Measurements from ENCODE around the gene TAF1B. TPM values are rescaled to one million over a fixed set of nuclear protein-coding genes. Genes with fewer than 3 reads are reported as not detected.

Gene TAF1B
- total RNA-seq, 1 experiment from 2014 or later: 35.2 TPM

GRCh38 chr2:9971890-9972289 lies 128.6 kb downstream of the TAF1B start:
- H3K36me3 ChIP-seq (ENCODE audit: control insufficient read depth, insufficient read depth, low read length): no peaks in the 10 kb centered on the region
- no peaks in the 10 kb centered on the region for H3K27me3 ChIP-seq (ENCODE audit: control insufficient read depth, insufficient read depth, low read length)
- H3K9me3 ChIP-seq (ENCODE audit: control insufficient read depth, insufficient read depth, low read depth, low read length): no peaks in the 10 kb centered on the region
- H3K4me1 ChIP-seq (ENCODE audit: control insufficient read depth, insufficient read depth, low read length): peaks cover 35% of the 10 kb centered on the region
- BruUV-seq (replicated peaks): no TSS peak
- DNase-seq (ENCODE audit: low read depth, low spot score) (no peak), ATAC-seq (no peak)
- in situ Hi-C loops (cut with HindIII; ENCODE audit: low pct_unique_long_range_greater_than_20kb, low sequenced_read_pairs) (no loop called here), intact Hi-C loops (cut with micrococcal nuclease; ENCODE audit: unreplicated experiment) (no loop called here)
- POLR2A ChIA-PET: interaction anchor here (0.6 kb wide), 1 partner anchor 108 kb away, joined by 5 read pairs; no protein-coding TSS in a partner anchor
- H3K4me3 ChIP-seq (ENCODE audit: low read depth in 2 of 2, low read length in 2 of 2): no peak overlapping the region
- no peak for TF ChIP-seq POLR2AphosphoS5 (IDR thresholded peaks at IDR 0.05; ENCODE audit: low read depth, low read length)
- no peak for TF ChIP-seq TCF7L2 (IDR thresholded peaks at IDR 0.05; ENCODE audit: low read depth, low read length)
- TF ChIP-seq, protein P1, sequence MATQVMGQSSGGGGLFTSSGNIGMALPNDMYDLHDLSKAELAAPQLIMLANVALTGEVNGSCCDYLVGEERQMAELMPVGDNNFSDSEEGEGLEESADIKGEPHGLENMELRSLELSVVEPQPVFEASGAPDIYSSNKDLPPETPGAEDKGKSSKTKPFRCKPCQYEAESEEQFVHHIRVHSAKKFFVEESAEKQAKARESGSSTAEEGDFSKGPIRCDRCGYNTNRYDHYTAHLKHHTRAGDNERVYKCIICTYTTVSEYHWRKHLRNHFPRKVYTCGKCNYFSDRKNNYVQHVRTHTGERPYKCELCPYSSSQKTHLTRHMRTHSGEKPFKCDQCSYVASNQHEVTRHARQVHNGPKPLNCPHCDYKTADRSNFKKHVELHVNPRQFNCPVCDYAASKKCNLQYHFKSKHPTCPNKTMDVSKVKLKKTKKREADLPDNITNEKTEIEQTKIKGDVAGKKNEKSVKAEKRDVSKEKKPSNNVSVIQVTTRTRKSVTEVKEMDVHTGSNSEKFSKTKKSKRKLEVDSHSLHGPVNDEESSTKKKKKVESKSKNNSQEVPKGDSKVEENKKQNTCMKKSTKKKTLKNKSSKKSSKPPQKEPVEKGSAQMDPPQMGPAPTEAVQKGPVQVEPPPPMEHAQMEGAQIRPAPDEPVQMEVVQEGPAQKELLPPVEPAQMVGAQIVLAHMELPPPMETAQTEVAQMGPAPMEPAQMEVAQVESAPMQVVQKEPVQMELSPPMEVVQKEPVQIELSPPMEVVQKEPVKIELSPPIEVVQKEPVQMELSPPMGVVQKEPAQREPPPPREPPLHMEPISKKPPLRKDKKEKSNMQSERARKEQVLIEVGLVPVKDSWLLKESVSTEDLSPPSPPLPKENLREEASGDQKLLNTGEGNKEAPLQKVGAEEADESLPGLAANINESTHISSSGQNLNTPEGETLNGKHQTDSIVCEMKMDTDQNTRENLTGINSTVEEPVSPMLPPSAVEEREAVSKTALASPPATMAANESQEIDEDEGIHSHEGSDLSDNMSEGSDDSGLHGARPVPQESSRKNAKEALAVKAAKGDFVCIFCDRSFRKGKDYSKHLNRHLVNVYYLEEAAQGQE (IDR thresholded peaks at IDR 0.05; ENCODE audit: insufficient read depth in 1 of 2, low read depth in 2 of 2, low read length in 1 of 2): no peak
- no peak for TF ChIP-seq CTCF (IDR thresholded peaks at IDR 0.05)
- no peak for TF ChIP-seq SIN3A (IDR thresholded peaks at IDR 0.05; ENCODE audit: borderline replicate concordance, insufficient read depth, low read depth, low read length)
- CTCF ChIA-PET: interaction anchor here (1.4 kb wide), 1 partner anchor 12 kb away, joined by 6 read pairs; no protein-coding TSS in a partner anchor
- H3K27ac ChIP-seq (ENCODE audit: low read length): no peak overlapping the region

- no TSS peak for BruUV-seq (replicated peaks)
- Histone ChIP-seq H3K36me3 (ENCODE audit: control insufficient read depth, insufficient read depth, low read length) (no peaks in the 10 kb centered on the region), H3K4me1 (ENCODE audit: control insufficient read depth, insufficient read depth, low read length) (peaks cover 35% of the 10 kb centered on the region)
These were observed 129.6 kb downstream of the TAF1B start for GRCh38 chr2:9972621-9973479.

More at GRCh38 chr2:9972621-9973479, 129.6 kb downstream of the TAF1B start:
- TF ChIP-seq SIN3A (IDR thresholded peaks at IDR 0.05; ENCODE audit: borderline replicate concordance, insufficient read depth, low read depth, low read length) (no peak), TCF7L2 (IDR thresholded peaks at IDR 0.05; ENCODE audit: low read depth, low read length) (no peak), POLR2AphosphoS5 (IDR thresholded peaks at IDR 0.05; ENCODE audit: low read depth, low read length) (no peak), CTCF (IDR thresholded peaks at IDR 0.05) (no peak)
- TF ChIP-seq, protein P1 (IDR thresholded peaks at IDR 0.05; ENCODE audit: insufficient read depth in 1 of 2, low read depth in 2 of 2, low read length in 1 of 2): no peak
- CTCF ChIA-PET: no interaction called here
- Histone ChIP-seq H3K9me3 (ENCODE audit: control insufficient read depth, insufficient read depth, low read depth, low read length) (no peaks in the 10 kb centered on the region), H3K4me3 (ENCODE audit: low read depth in 2 of 2, low read length in 2 of 2) (no peak overlapping the region), H3K27me3 (ENCODE audit: control insufficient read depth, insufficient read depth, low read length) (no peaks in the 10 kb centered on the region), H3K27ac (ENCODE audit: low read length) (no peak overlapping the region)
- intact Hi-C loops (cut with micrococcal nuclease; ENCODE audit: unreplicated experiment): no loop called here
- DNase-seq (ENCODE audit: low read depth, low spot score) (no peak), ATAC-seq (no peak)
- in situ Hi-C loops (cut with HindIII; ENCODE audit: low pct_unique_long_range_greater_than_20kb, low sequenced_read_pairs): no loop called here
- POLR2A ChIA-PET: no interaction called here
